ENCODE data around the gene DCHS2. TPM values are rescaled to one million over a fixed set of nuclear protein-coding genes. Genes with fewer than 3 reads are reported as not detected.

DCHS2 gene
- polyA plus RNA-seq, 3 donors, result not detected

GRCh38 chr4:154293427-154293826, 198.2 kb downstream of the DCHS2 start:
- no peaks in the 10 kb centered on the region for H3K79me2 ChIP-seq (ENCODE audit: insufficient read depth, low read length)
- no peak overlapping the region for H3K4me3 Mint-ChIP-seq
- H3K27me3 Mint-ChIP-seq (ENCODE audit: low read depth in 3 of 3), result peaks cover 0 to 3% (median 2%) of the 10 kb centered on the region in 3 donors
- no peaks in the 10 kb centered on the region for H3K36me3 ChIP-seq (replicated peaks in 1 of 2; ENCODE audit: control insufficient read depth in 1 of 2, insufficient read depth in 2 of 2, low read length in 2 of 2)
- no peaks in the 10 kb centered on the region for H3K9me3 ChIP-seq (replicated peaks in 1 of 2; ENCODE audit: control insufficient read depth in 1 of 2, insufficient read depth in 1 of 2, low read length in 2 of 2)
- H2AFZ ChIP-seq (ENCODE audit: insufficient read depth, low read depth, low read length, poor library complexity, severe bottlenecking), result no peak overlapping the region
- 89% methylated on average over 8 of the region's 9 CpGs for WGBS (ENCODE audit: insufficient coverage)
- H3K4me3 ChIP-seq (replicated peaks in 1 of 3; ENCODE audit: low read depth in 2 of 3, low read length in 3 of 3), result no peak overlapping the region
- H3K27me3 ChIP-seq (ENCODE audit: control insufficient read depth in 2 of 2, insufficient read depth in 2 of 2, low read length in 2 of 2), result peaks cover 0 to 2% of the 10 kb centered on the region in 2 donors
- no peaks in the 10 kb centered on the region for H4K20me1 ChIP-seq (ENCODE audit: insufficient read depth, low read length)
- H3K27ac Mint-ChIP-seq, result no peak overlapping the region
- peaks cover 0 to 2% (median 0%) of the 10 kb centered on the region in 7 donors for H3K9me3 Mint-ChIP-seq
- intact Hi-C loops (cut with micrococcal nuclease), result no loop called here
- no peak overlapping the region for H3K27ac ChIP-seq (ENCODE audit: low read depth in 1 of 2, low read length in 2 of 2)
- no peak for TF ChIP-seq CTCF (IDR thresholded peaks at IDR 0.05)
- no peak overlapping the region for H3K9ac ChIP-seq (ENCODE audit: insufficient read depth, low read length, poor library complexity, severe bottlenecking)
- no peak overlapping the region for H3K4me2 ChIP-seq (replicated peaks; ENCODE audit: extremely low read depth, low read length, poor library complexity, severe bottlenecking)
- H3K4me1 ChIP-seq (ENCODE audit: control insufficient read depth in 1 of 2, insufficient read depth in 2 of 2, low read length in 2 of 2), result no peaks in the 10 kb centered on the region
- no peak for DNase-seq
- H3K36me3 Mint-ChIP-seq, result no peaks in the 10 kb centered on the region
- H3K4me1 Mint-ChIP-seq, result no peaks in the 10 kb centered on the region

GRCh38 chr4:154292589-154292988, 199.0 kb downstream of the DCHS2 start:
- no peak overlapping the region for H2AFZ ChIP-seq (ENCODE audit: insufficient read depth, low read depth, low read length, poor library complexity, severe bottlenecking)
- no peak overlapping the region for H3K27ac ChIP-seq (ENCODE audit: low read depth in 1 of 2, low read length in 2 of 2)
- no peak overlapping the region for H3K4me3 ChIP-seq (replicated peaks in 1 of 3; ENCODE audit: low read depth in 2 of 3, low read length in 3 of 3)
- H3K27ac Mint-ChIP-seq, result no peak overlapping the region
- H3K9me3 Mint-ChIP-seq, result peaks cover 0 to 2% (median 0%) of the 10 kb centered on the region in 7 donors
- no CpG with 5 or more reads among the region's 2 CpGs for WGBS (ENCODE audit: insufficient coverage)
- DNase-seq, result no peak
- H3K9me3 ChIP-seq (replicated peaks in 1 of 2; ENCODE audit: control insufficient read depth in 1 of 2, insufficient read depth in 1 of 2, low read length in 2 of 2), result no peaks in the 10 kb centered on the region
- intact Hi-C loops (cut with micrococcal nuclease), result no loop called here
- H3K79me2 ChIP-seq (ENCODE audit: insufficient read depth, low read length), result no peaks in the 10 kb centered on the region
- no peak overlapping the region for H3K4me3 Mint-ChIP-seq
- H3K27me3 ChIP-seq (ENCODE audit: control insufficient read depth in 2 of 2, insufficient read depth in 2 of 2, low read length in 2 of 2), result no peaks in the 10 kb centered on the region
- H3K9ac ChIP-seq (ENCODE audit: insufficient read depth, low read length, poor library complexity, severe bottlenecking), result no peak overlapping the region
- peaks cover 0 to 3% (median 2%) of the 10 kb centered on the region in 3 donors for H3K27me3 Mint-ChIP-seq (ENCODE audit: low read depth in 3 of 3)
- no peak for TF ChIP-seq CTCF (IDR thresholded peaks at IDR 0.05)
- H3K4me2 ChIP-seq (replicated peaks; ENCODE audit: extremely low read depth, low read length, poor library complexity, severe bottlenecking), result no peak overlapping the region
- H4K20me1 ChIP-seq (ENCODE audit: insufficient read depth, low read length), result no peaks in the 10 kb centered on the region
- H3K4me1 ChIP-seq (ENCODE audit: control insufficient read depth in 1 of 2, insufficient read depth in 2 of 2, low read length in 2 of 2), result no peaks in the 10 kb centered on the region
- no peaks in the 10 kb centered on the region for H3K4me1 Mint-ChIP-seq
- H3K36me3 ChIP-seq (replicated peaks in 1 of 2; ENCODE audit: control insufficient read depth in 1 of 2, insufficient read depth in 2 of 2, low read length in 2 of 2), result no peaks in the 10 kb centered on the region
- H3K36me3 Mint-ChIP-seq, result no peaks in the 10 kb centered on the region

Data from CD14-positive monocyte (primary cell).